ENCODE data around the gene AFM.

GRCh38 chr4:73459048-73459421, 22.5 kb upstream of the AFM start:
- TF ChIP-seq, protein P1, sequence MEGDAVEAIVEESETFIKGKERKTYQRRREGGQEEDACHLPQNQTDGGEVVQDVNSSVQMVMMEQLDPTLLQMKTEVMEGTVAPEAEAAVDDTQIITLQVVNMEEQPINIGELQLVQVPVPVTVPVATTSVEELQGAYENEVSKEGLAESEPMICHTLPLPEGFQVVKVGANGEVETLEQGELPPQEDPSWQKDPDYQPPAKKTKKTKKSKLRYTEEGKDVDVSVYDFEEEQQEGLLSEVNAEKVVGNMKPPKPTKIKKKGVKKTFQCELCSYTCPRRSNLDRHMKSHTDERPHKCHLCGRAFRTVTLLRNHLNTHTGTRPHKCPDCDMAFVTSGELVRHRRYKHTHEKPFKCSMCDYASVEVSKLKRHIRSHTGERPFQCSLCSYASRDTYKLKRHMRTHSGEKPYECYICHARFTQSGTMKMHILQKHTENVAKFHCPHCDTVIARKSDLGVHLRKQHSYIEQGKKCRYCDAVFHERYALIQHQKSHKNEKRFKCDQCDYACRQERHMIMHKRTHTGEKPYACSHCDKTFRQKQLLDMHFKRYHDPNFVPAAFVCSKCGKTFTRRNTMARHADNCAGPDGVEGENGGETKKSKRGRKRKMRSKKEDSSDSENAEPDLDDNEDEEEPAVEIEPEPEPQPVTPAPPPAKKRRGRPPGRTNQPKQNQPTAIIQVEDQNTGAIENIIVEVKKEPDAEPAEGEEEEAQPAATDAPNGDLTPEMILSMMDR (IDR thresholded peaks at IDR 0.05; ENCODE audit: low read length) = no peak
- TF ChIP-seq EZH2phosphoT487 (IDR thresholded peaks at IDR 0.05; ENCODE audit: low read length) = no peak

All from MM.1S (cell line).